CD14-positive monocyte (primary cell): ENCODE data around the gene FNDC3A. TPM values are rescaled to one million over a fixed set of nuclear protein-coding genes. Genes with fewer than 3 reads are reported as not detected.
"Not testable (repeated sequence)": the region's sequence is repeated elsewhere in the genome, so short reads cannot be mapped to it uniquely, and the experiment has no call there.

Source experiments
- DNase-seq, 3 donors: peaks; one replicate each; pipeline ENCODE4 v3.0.0-alpha.2; 2011 to 2022
- H2AFZ ChIP-seq: 2 replicates; pipeline ENCODE4 v1.6.0; 2012; ENCODE audit warnings: mild to moderate bottlenecking, low read depth, low read length, inconsistent platforms; ENCODE audit not compliant: insufficient read depth, poor library complexity, severe bottlenecking
- H3K27ac ChIP-seq, 2 donors: 1 replicate in 1 of 2; 2 replicates in 1 of 2; pipeline ENCODE4 v1.5.1; 2012 to 2013; ENCODE audit warnings: low read length in 2 of 2, control low read depth in 1 of 2, inconsistent platforms in 1 of 2, low read depth in 1 of 2, mild to moderate bottlenecking in 1 of 2
- H3K27me3 ChIP-seq, 2 donors: one replicate each; pipeline versions ENCODE4 v1.6.0 to v1.6.1; 2011 to 2013; ENCODE audit warnings: low read length in 2 of 2; ENCODE audit not compliant: control insufficient read depth in 2 of 2, insufficient read depth in 2 of 2
- H3K36me3 ChIP-seq, 2 donors: replicated peaks in 1 of 2; 1 replicate in 1 of 2; 2 replicates in 1 of 2; pipeline versions ENCODE4 v1.5.1 to v1.6.1; 2012 to 2013; ENCODE audit warnings: low read length in 2 of 2, control low read depth in 1 of 2, inconsistent platforms in 1 of 2, mild to moderate bottlenecking in 1 of 2; ENCODE audit not compliant: insufficient read depth in 2 of 2, control insufficient read depth in 1 of 2
- H3K4me1 ChIP-seq, 2 donors: 1 replicate in 1 of 2; 2 replicates in 1 of 2; pipeline versions ENCODE4 v1.5.1 to v1.6.1; 2012 to 2013; ENCODE audit warnings: low read length in 2 of 2, control low read depth in 1 of 2, inconsistent platforms in 1 of 2, mild to moderate bottlenecking in 1 of 2, moderate library complexity in 1 of 2; ENCODE audit not compliant: insufficient read depth in 2 of 2, control insufficient read depth in 1 of 2
- H3K4me2 ChIP-seq: replicated peaks from 2 replicates; pipeline ENCODE3; 2012; ENCODE audit warnings: low read length, moderate library complexity, mild to moderate bottlenecking; ENCODE audit not compliant: poor library complexity, severe bottlenecking; ENCODE audit errors: extremely low read depth
- H3K4me3 ChIP-seq, 3 experiments: fragments of 200-600 bp in 1 of 3; sonication (generic) in 1 of 3; replicated peaks in 1 of 3; 1 replicate in 2 of 3; 2 replicates in 1 of 3; pipeline ENCODE4 v1.5.1; 2011 to 2013; ENCODE audit warnings: low read length in 3 of 3, mild to moderate bottlenecking in 3 of 3, control low read depth in 2 of 3, low read depth in 2 of 3, inconsistent platforms in 1 of 3, moderate library complexity in 1 of 3
- H3K79me2 ChIP-seq: 2 replicates; pipeline ENCODE4 v1.6.0; 2012; ENCODE audit warnings: mild to moderate bottlenecking, control low read depth, inconsistent platforms, low read length, moderate library complexity; ENCODE audit not compliant: insufficient read depth
- H3K9ac ChIP-seq: 2 replicates; pipeline ENCODE4 v1.6.0; 2017; ENCODE audit warnings: low read length, mild to moderate bottlenecking; ENCODE audit not compliant: insufficient read depth, poor library complexity, severe bottlenecking
- H3K9me3 ChIP-seq, 2 donors: replicated peaks in 1 of 2; 1 replicate in 1 of 2; 2 replicates in 1 of 2; pipeline versions ENCODE4 v1.5.1 to v1.6.1; 2012 to 2013; ENCODE audit warnings: low read length in 2 of 2, control low read depth in 1 of 2; ENCODE audit not compliant: control insufficient read depth in 1 of 2, insufficient read depth in 1 of 2
- H4K20me1 ChIP-seq: 2 replicates; pipeline ENCODE4 v1.6.0; 2012; ENCODE audit warnings: mild to moderate bottlenecking, low read length, control low read depth, moderate library complexity; ENCODE audit not compliant: insufficient read depth
- H3K27ac Mint-ChIP-seq, 7 donors: one replicate each; pipeline ENCODE4 v1.8.0; 2020; ENCODE audit warnings: mild to moderate bottlenecking in 7 of 7, mixed read lengths in 7 of 7, moderate library complexity in 6 of 7, inconsistent platforms in 2 of 7
- H3K27me3 Mint-ChIP-seq, 3 donors: one replicate each; pipeline ENCODE4 v1.8.0; 2021 to 2022; ENCODE audit warnings: low read depth in 3 of 3, mild to moderate bottlenecking in 3 of 3, mixed read lengths in 3 of 3, moderate library complexity in 3 of 3, inconsistent platforms in 1 of 3
- H3K36me3 Mint-ChIP-seq, 2 donors: one replicate each; pipeline ENCODE4 v1.8.0; 2020; ENCODE audit warnings: mixed read lengths in 2 of 2, inconsistent platforms in 1 of 2, mild to moderate bottlenecking in 1 of 2
- H3K4me1 Mint-ChIP-seq: one replicate; pipeline ENCODE4 v1.8.0; 2020; ENCODE audit warnings: mild to moderate bottlenecking, mixed read lengths
- H3K4me3 Mint-ChIP-seq, 2 donors: one replicate each; pipeline ENCODE4 v1.8.0; 2020; ENCODE audit warnings: mild to moderate bottlenecking in 2 of 2, mixed read lengths in 2 of 2, moderate library complexity in 1 of 2
- H3K9me3 Mint-ChIP-seq, 7 donors: one replicate each; pipeline ENCODE4 v1.8.0; 2020 to 2022; ENCODE audit warnings: mixed read lengths in 7 of 7, mild to moderate bottlenecking in 6 of 7, moderate library complexity in 6 of 7, inconsistent platforms in 2 of 7
- CTCF ChIP-seq: fragments of 200-600 bp; IDR thresholded peaks from one replicate; pipeline ENCODE4 v1.8.0; 2022; ENCODE audit warnings: antibody characterized with exemption, mild to moderate bottlenecking
- WGBS: methylation state at CpG from one replicate; pipeline ENCODE4 v1.1.5; 2013; ENCODE audit warnings: missing lambda C conversion rate; ENCODE audit not compliant: insufficient coverage; 5-methylcytosine and 5-hydroxymethylcytosine counted together
- intact Hi-C, 2 donors: fragments of 100-400 bp; cut with micrococcal nuclease; formaldehyde crosslinking; loops; one replicate each; pipeline versions ENCODE4 v1.15.0 to v1.15.1; 2023
- polyA plus RNA-seq, 3 donors: library from polyadenylated mRNA; depleted of rRNA in 1 of 3; unstranded in 2 of 3; stranded (reverse) in 1 of 3; fragments of 300-500 nt in 2 of 3; fragments of >200 nt in 1 of 3; fragmentation: Illumina TruSeq in 2 of 3; gene quantifications; 1 replicate in 2 of 3; 2 replicates in 1 of 3; pipeline ENCODE4 v1.2.3, GENCODE V29; 2012 to 2021

Gene FNDC3A
- polyA plus RNA-seq, 3 donors, result 8.3 to 27.0 (median 12.0) TPM

- no peaks in the 10 kb centered on the region for H3K9me3 ChIP-seq
- H3K27me3 Mint-ChIP-seq, result peaks cover 0 to 2% (median 0%) of the 10 kb centered on the region in 3 donors
- no peaks in the 10 kb centered on the region for H3K79me2 ChIP-seq
- H3K36me3 Mint-ChIP-seq, result peaks cover 15 to 24% of the 10 kb centered on the region in 2 donors
- H3K36me3 ChIP-seq, result peaks cover 0 to 9% of the 10 kb centered on the region in 2 donors
- TF ChIP-seq CTCF, result no peak
- H2AFZ ChIP-seq, result no peak overlapping the region
- no peak for DNase-seq
- H3K4me2 ChIP-seq, result no peak overlapping the region
- H4K20me1 ChIP-seq, result peaks cover 6% of the 10 kb centered on the region
- no peak overlapping the region for H3K4me3 Mint-ChIP-seq
- no peak overlapping the region for H3K27ac Mint-ChIP-seq
- no peak overlapping the region for H3K4me3 ChIP-seq
- no peak overlapping the region for H3K27ac ChIP-seq
- intact Hi-C loops, result no loop called here
- WGBS, result 93% methylated on average over 3 of the region's 3 CpGs
- no peak overlapping the region for H3K9ac ChIP-seq
- peaks cover 0 to 2% (median 0%) of the 10 kb centered on the region in 7 donors for H3K9me3 Mint-ChIP-seq
- no peaks in the 10 kb centered on the region for H3K27me3 ChIP-seq
- peaks cover 15% of the 10 kb centered on the region for H3K4me1 Mint-ChIP-seq
- H3K4me1 ChIP-seq, result peaks cover 3 to 10% of the 10 kb centered on the region in 2 donors
Measured at GRCh38 chr13:49060678-49061387, 85.1 kb downstream of the FNDC3A start.

GRCh38 chr13:49061388-49061752 is 85.7 kb downstream of the FNDC3A start:
- H3K79me2 ChIP-seq, DNase-seq, H3K4me3 Mint-ChIP-seq, H4K20me1 ChIP-seq, H2AFZ ChIP-seq, H3K27me3 ChIP-seq, H3K9me3 ChIP-seq, H3K9ac ChIP-seq, H3K27ac ChIP-seq, H3K36me3 ChIP-seq, H3K27ac Mint-ChIP-seq, H3K4me1 ChIP-seq, intact Hi-C loops, H3K4me3 ChIP-seq, H3K9me3 Mint-ChIP-seq, H3K27me3 Mint-ChIP-seq, H3K4me2 ChIP-seq: not testable (repeated sequence)
- Mint-ChIP-seq H3K36me3 (peaks cover 15 to 24% of the 10 kb centered on the region in 2 donors), H3K4me1 (peaks cover 15% of the 10 kb centered on the region)
